ENCODE results near the gene MEGF10.

MEGF10 gene

GRCh38 chr5:127396490-127397155 is 106.0 kb downstream of the MEGF10 start:
- Histone ChIP-seq H3K4me3 (ENCODE audit: low read length) (no peak overlapping the region), H3K27me3 (ENCODE audit: control insufficient read depth, insufficient read depth, low read length) (no peaks in the 10 kb centered on the region), H3K4me1 (ENCODE audit: control insufficient read depth, insufficient read depth, low read length) (no peaks in the 10 kb centered on the region), H3K9ac (ENCODE audit: low read length) (no peak overlapping the region), H3K36me3 (ENCODE audit: control insufficient read depth, insufficient read depth, low read length) (no peaks in the 10 kb centered on the region), H3K27ac (ENCODE audit: low read depth, low read length) (no peak overlapping the region)

- no peak overlapping the region for H3K4me3 ChIP-seq (ENCODE audit: low read length)
- H3K4me1 ChIP-seq (ENCODE audit: control insufficient read depth, insufficient read depth, low read length): no peaks in the 10 kb centered on the region
- no peak overlapping the region for H3K9ac ChIP-seq (ENCODE audit: low read length)
- no peaks in the 10 kb centered on the region for H3K36me3 ChIP-seq (ENCODE audit: control insufficient read depth, insufficient read depth, low read length)
- H3K27ac ChIP-seq (ENCODE audit: low read depth, low read length): no peak overlapping the region
- no peaks in the 10 kb centered on the region for H3K27me3 ChIP-seq (ENCODE audit: control insufficient read depth, insufficient read depth, low read length)
These were observed 107.9 kb downstream of the MEGF10 start for GRCh38 chr5:127398508-127398907.

GRCh38 chr5:127399068-127399467 is 108.5 kb downstream of the MEGF10 start:
- H3K4me3 ChIP-seq (ENCODE audit: low read length): no peak overlapping the region
- H3K9ac ChIP-seq (ENCODE audit: low read length): no peak overlapping the region
- H3K27me3 ChIP-seq (ENCODE audit: control insufficient read depth, insufficient read depth, low read length): no peaks in the 10 kb centered on the region
- H3K27ac ChIP-seq (ENCODE audit: low read depth, low read length): no peak overlapping the region
- H3K36me3 ChIP-seq (ENCODE audit: control insufficient read depth, insufficient read depth, low read length): no peaks in the 10 kb centered on the region
- H3K4me1 ChIP-seq (ENCODE audit: control insufficient read depth, insufficient read depth, low read length): no peaks in the 10 kb centered on the region

- Histone ChIP-seq H3K4me3 (ENCODE audit: low read length) (no peak overlapping the region), H3K27ac (ENCODE audit: low read depth, low read length) (no peak overlapping the region), H3K27me3 (ENCODE audit: control insufficient read depth, insufficient read depth, low read length) (no peaks in the 10 kb centered on the region), H3K9ac (ENCODE audit: low read length) (no peak overlapping the region), H3K36me3 (ENCODE audit: control insufficient read depth, insufficient read depth, low read length) (no peaks in the 10 kb centered on the region), H3K4me1 (ENCODE audit: control insufficient read depth, insufficient read depth, low read length) (no peaks in the 10 kb centered on the region)
These were observed 109.9 kb downstream of the MEGF10 start for GRCh38 chr5:127400539-127400938.

GRCh38 chr5:127400946-127401670 is 110.5 kb downstream of the MEGF10 start:
- Histone ChIP-seq H3K36me3 (ENCODE audit: control insufficient read depth, insufficient read depth, low read length) (no peaks in the 10 kb centered on the region), H3K4me3 (ENCODE audit: low read length) (no peak overlapping the region), H3K9ac (ENCODE audit: low read length) (no peak overlapping the region), H3K27me3 (ENCODE audit: control insufficient read depth, insufficient read depth, low read length) (no peaks in the 10 kb centered on the region), H3K27ac (ENCODE audit: low read depth, low read length) (no peak overlapping the region), H3K4me1 (ENCODE audit: control insufficient read depth, insufficient read depth, low read length) (no peaks in the 10 kb centered on the region)

- Histone ChIP-seq H3K4me1 (ENCODE audit: control insufficient read depth, insufficient read depth, low read length) (no peaks in the 10 kb centered on the region), H3K4me3 (ENCODE audit: low read length) (no peak overlapping the region), H3K27ac (ENCODE audit: low read depth, low read length) (no peak overlapping the region), H3K36me3 (ENCODE audit: control insufficient read depth, insufficient read depth, low read length) (no peaks in the 10 kb centered on the region), H3K9ac (ENCODE audit: low read length) (no peak overlapping the region), H3K27me3 (ENCODE audit: control insufficient read depth, insufficient read depth, low read length) (no peaks in the 10 kb centered on the region)
These were observed 111.8 kb downstream of the MEGF10 start for GRCh38 chr5:127402361-127402760.

- no peaks in the 10 kb centered on the region for H3K36me3 ChIP-seq (ENCODE audit: control insufficient read depth, insufficient read depth, low read length)
- H3K4me1 ChIP-seq (ENCODE audit: control insufficient read depth, insufficient read depth, low read length): no peaks in the 10 kb centered on the region
- no peak overlapping the region for H3K4me3 ChIP-seq (ENCODE audit: low read length)
- H3K27ac ChIP-seq (ENCODE audit: low read depth, low read length): no peak overlapping the region
- no peak overlapping the region for H3K9ac ChIP-seq (ENCODE audit: low read length)
- H3K27me3 ChIP-seq (ENCODE audit: control insufficient read depth, insufficient read depth, low read length): no peaks in the 10 kb centered on the region
These were observed 113.6 kb downstream of the MEGF10 start for GRCh38 chr5:127404190-127404589.

GRCh38 chr5:127406326-127407121 is 115.9 kb downstream of the MEGF10 start:
- no peaks in the 10 kb centered on the region for H3K4me1 ChIP-seq (ENCODE audit: control insufficient read depth, insufficient read depth, low read length)
- H3K9ac ChIP-seq (ENCODE audit: low read length): no peak overlapping the region
- no peak overlapping the region for H3K4me3 ChIP-seq (ENCODE audit: low read length)
- H3K27me3 ChIP-seq (ENCODE audit: control insufficient read depth, insufficient read depth, low read length): no peaks in the 10 kb centered on the region
- H3K27ac ChIP-seq (ENCODE audit: low read depth, low read length): no peak overlapping the region
- no peaks in the 10 kb centered on the region for H3K36me3 ChIP-seq (ENCODE audit: control insufficient read depth, insufficient read depth, low read length)

GRCh38 chr5:127409246-127409917 is 118.8 kb downstream of the MEGF10 start:
- Histone ChIP-seq H3K27ac (ENCODE audit: low read depth, low read length) (no peak overlapping the region), H3K36me3 (ENCODE audit: control insufficient read depth, insufficient read depth, low read length) (no peaks in the 10 kb centered on the region), H3K4me1 (ENCODE audit: control insufficient read depth, insufficient read depth, low read length) (no peaks in the 10 kb centered on the region), H3K4me3 (ENCODE audit: low read length) (no peak overlapping the region), H3K27me3 (ENCODE audit: control insufficient read depth, insufficient read depth, low read length) (no peaks in the 10 kb centered on the region), H3K9ac (ENCODE audit: low read length) (no peak overlapping the region)

GRCh38 chr5:127409921-127410675 is 119.5 kb downstream of the MEGF10 start:
- no peak overlapping the region for H3K9ac ChIP-seq (ENCODE audit: low read length)
- H3K27me3 ChIP-seq (ENCODE audit: control insufficient read depth, insufficient read depth, low read length): no peaks in the 10 kb centered on the region
- no peaks in the 10 kb centered on the region for H3K36me3 ChIP-seq (ENCODE audit: control insufficient read depth, insufficient read depth, low read length)
- H3K4me3 ChIP-seq (ENCODE audit: low read length): no peak overlapping the region
- no peak overlapping the region for H3K27ac ChIP-seq (ENCODE audit: low read depth, low read length)
- H3K4me1 ChIP-seq (ENCODE audit: control insufficient read depth, insufficient read depth, low read length): no peaks in the 10 kb centered on the region

- H3K27ac ChIP-seq (ENCODE audit: low read depth, low read length): no peak overlapping the region
These were observed 120.4 kb downstream of the MEGF10 start for GRCh38 chr5:127410959-127411358.

More at GRCh38 chr5:127410959-127411358, 120.4 kb downstream of the MEGF10 start:
- Histone ChIP-seq H3K27me3 (ENCODE audit: control insufficient read depth, insufficient read depth, low read length) (no peaks in the 10 kb centered on the region), H3K36me3 (ENCODE audit: control insufficient read depth, insufficient read depth, low read length) (no peaks in the 10 kb centered on the region), H3K4me3 (ENCODE audit: low read length) (no peak overlapping the region), H3K4me1 (ENCODE audit: control insufficient read depth, insufficient read depth, low read length) (no peaks in the 10 kb centered on the region), H3K9ac (ENCODE audit: low read length) (no peak overlapping the region)
